Measurements from ENCODE around the gene THEM4.
"Not testable (repeated sequence)": the region's sequence is repeated elsewhere in the genome, so short reads cannot be mapped to it uniquely, and the experiment has no call there.

The THEM4 gene

DNA sequence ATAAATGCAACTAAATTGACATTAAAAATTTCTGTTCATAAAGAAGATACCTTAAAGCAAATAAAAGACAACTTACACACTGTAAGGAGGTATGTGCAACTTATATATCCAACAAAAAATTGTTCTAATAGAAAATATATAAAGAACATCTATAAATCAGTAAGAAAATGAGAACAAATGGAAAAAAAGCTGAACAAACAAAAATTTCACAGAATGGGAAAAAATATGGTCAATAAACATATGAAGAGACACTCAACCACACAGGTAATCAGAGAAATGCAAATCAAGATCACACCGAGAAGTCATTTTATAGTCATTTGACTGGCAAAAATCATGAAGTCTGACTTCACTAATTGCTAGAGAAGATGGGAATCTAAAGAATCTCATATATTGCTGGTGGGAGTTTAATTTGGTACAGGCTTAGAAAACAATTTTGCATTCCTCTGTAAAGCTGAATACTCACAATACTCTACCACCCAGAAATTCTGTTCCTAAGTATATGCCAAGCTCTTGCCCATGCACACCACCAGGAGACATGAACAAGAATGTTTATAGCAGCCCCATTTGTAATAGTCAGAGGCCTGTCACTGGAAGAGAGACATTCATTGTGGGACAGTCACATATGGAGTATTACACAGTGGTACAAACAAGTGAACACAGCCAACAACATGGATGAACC is 33.8 kb downstream of the THEM4 start:
- TF ChIP-seq JUND (IDR thresholded peaks at IDR 0.05; ENCODE audit: low read depth), result no peak
- in situ Hi-C loops (cut with HindIII; ENCODE audit: low pct_unique_long_range_greater_than_20kb, low sequenced_read_pairs), result no loop called here
- no peak for DNase-seq (ENCODE audit: low read depth in 1 of 2, low spot score in 1 of 2)

DNA sequence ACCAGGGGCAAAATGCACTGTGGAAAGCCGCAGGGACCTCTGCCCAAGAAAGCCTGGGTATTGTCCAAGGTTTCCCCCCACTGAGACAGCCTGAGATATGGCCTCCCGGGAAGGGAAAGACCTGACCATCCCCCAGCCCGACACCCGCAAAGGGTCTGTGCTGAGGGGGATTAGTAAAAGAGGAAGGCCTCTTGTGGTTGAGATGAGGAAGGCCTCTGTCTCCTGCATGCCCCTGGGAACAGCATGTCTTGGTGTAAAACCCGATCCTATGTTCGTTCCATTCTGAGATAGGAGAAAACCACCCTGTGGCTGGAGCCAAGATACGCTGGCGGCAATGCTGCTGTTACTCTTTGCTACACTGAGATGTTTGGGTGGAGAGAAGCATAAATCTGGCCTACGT is 36.5 kb downstream of the THEM4 start:
- in situ Hi-C loops (cut with HindIII; ENCODE audit: low pct_unique_long_range_greater_than_20kb, low sequenced_read_pairs); DNase-seq (ENCODE audit: low read depth in 1 of 2, low spot score in 1 of 2): not testable (repeated sequence)

DNA sequence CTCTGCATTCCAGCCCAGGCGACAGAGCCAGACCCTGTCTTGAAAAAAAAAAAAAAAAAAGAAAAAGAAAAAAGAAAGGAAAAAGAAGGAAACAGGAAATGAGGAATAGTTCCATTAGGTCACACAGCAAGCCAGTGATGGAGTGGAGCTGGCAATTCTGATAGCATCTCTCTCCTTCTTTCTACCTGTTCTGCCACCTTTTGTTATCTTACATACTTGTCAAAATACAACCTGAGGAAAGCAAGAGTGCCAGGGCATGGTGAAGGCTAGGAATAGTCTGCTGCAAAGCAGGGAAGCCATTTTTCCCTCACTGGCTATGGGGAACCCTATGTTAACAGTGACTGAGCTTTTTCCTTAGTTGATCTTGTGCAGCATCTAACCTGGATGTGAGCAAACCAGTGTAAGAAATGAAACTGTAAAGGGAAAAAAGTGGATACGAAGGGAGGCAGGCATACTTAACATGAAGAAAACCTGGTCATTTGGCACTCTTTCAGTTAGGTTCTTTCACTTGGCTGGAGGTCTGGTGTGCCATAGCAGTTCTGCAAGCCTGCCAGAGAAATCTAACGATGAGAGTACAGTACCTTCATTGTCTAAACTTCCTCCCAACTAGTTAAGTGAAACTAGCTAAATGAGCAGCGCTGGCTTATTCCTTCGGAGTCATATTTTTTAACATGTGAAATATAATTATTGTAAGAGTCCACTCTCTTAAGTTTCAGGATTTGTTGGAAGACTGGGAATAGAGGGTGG is 37.9 kb downstream of the THEM4 start:
- TF ChIP-seq JUND (IDR thresholded peaks at IDR 0.05; ENCODE audit: low read depth), result no peak
- in situ Hi-C loops (cut with HindIII; ENCODE audit: low pct_unique_long_range_greater_than_20kb, low sequenced_read_pairs), result no loop called here
- peak; percentile 61 to 76 for DNase-seq (ENCODE audit: low read depth in 1 of 2, low spot score in 1 of 2)

DNA sequence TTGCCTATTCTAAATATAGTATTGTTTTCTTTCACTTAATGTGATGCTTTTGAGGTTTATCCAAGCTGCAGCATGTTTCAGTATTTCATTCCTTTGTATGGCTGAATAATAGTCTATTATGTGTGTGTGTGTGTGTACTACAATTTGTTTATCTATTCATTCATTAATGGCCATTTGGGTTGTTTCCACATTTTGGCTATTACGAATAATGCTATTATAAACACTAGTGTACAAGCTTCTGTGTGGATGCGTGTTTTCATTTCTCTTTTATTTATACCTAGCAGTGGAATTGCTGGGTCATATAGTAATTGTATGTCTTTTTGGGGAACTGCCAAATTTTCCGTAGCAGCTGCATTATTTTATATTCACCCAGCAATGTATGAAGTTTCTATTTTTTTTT is 40.8 kb downstream of the THEM4 start:
- no peak for DNase-seq (ENCODE audit: low read depth in 1 of 2, low spot score in 1 of 2)
- in situ Hi-C loops (cut with HindIII; ENCODE audit: low pct_unique_long_range_greater_than_20kb, low sequenced_read_pairs), result no loop called here
- TF ChIP-seq JUND (IDR thresholded peaks at IDR 0.05; ENCODE audit: low read depth), result no peak

DNA sequence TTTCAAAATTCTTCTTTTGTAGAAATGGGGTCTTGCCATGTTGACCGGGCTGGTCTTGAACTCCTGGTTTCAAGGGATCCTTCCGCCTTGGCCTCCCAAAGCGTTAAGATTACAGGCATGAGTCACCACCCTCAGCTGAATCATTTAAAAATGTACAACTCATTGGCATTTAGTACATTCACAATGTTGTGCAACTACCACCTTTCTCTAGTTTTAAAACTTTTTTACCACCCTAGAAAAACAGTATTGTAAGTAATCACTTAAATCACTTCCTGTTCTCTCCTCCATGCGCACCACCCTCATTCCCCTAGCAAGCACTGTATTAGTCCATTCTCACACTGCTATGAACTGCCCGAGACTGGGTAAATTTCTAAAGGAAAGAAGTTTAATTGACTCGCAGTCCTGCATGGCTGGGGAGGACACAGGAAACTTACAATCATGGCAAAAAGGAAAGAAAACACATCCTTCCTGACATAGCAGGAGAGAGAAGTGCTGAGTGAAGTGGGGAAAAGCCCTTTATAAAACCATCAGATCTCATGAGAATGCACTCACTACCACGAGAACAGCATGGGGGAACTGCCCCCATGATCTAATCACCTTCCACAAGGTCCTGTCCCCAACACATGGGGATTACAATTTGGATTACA is 41.4 kb downstream of the THEM4 start:
- in situ Hi-C loops (cut with HindIII; ENCODE audit: low pct_unique_long_range_greater_than_20kb, low sequenced_read_pairs), result no loop called here
- DNase-seq (ENCODE audit: low read depth in 1 of 2, low spot score in 1 of 2), result no peak
- TF ChIP-seq JUND (IDR thresholded peaks at IDR 0.05; ENCODE audit: low read depth), result no peak

DNA sequence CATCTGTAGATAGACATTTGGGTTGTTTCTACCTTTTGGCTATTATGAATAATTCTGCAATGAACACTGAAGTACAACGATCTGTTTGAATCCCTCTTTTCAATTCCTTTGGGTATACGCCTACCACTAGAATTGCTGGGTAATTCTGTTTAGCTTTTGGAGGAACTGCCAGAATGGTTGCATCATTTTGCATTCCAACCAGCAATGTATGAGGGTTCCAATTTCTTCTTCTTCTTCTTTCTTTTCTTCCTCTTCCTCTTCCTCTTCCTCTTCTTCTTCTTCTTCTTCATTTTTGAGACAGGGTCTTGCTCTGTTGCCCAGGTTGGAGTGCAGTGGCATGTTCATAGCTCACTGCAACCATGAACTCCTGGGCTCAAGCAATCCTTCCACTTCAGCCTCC is 42.0 kb downstream of the THEM4 start:
- no peak for TF ChIP-seq JUND (IDR thresholded peaks at IDR 0.05; ENCODE audit: low read depth)
- no peak for DNase-seq (ENCODE audit: low read depth in 1 of 2, low spot score in 1 of 2)
- in situ Hi-C loops (cut with HindIII; ENCODE audit: low pct_unique_long_range_greater_than_20kb, low sequenced_read_pairs), result no loop called here

DNA sequence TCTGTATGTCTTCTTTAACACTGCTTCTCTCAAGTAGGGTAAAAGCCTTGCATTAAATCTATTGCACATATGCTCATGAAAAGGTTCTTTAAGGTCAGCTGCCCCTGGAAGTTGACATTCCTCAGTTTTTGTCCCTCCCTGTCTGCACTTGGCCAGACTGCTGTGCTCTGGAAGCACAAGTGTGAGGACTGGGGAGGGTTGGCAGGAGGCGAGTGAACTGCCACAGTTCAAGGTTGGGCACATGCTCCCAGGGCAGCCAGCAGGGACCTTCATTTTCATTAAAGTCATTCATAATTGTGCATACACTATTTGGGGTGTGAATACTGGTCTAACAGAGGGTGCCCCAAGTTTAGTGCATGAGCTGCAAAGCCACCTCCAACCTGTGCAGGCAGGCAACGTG is 44.9 kb downstream of the THEM4 start:
- no peak for TF ChIP-seq JUND (IDR thresholded peaks at IDR 0.05; ENCODE audit: low read depth)
- no peak for DNase-seq (ENCODE audit: low read depth in 1 of 2, low spot score in 1 of 2)
- in situ Hi-C loops (cut with HindIII; ENCODE audit: low pct_unique_long_range_greater_than_20kb, low sequenced_read_pairs), result no loop called here

DNA sequence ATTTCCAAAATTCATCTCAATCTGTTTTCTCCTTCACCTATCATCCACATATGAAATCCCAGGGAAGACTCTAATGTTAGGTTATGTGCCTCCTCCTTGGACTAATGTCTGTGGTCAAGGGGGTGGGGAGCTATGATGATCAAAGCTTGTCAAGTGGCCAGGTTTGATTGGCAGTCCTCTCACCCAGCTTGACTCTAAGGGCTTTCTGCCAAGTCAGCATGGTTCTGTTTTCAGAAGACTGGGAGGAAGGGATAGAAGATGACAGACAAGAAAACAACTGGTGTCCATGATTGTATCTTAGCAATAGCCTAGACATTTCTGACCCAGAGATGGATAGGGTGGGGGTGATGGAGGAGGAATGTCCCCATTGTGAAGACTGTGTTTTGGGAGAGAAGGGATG is 46.7 kb downstream of the THEM4 start:
- in situ Hi-C loops (cut with HindIII; ENCODE audit: low pct_unique_long_range_greater_than_20kb, low sequenced_read_pairs), result no loop called here
- TF ChIP-seq JUND (IDR thresholded peaks at IDR 0.05; ENCODE audit: low read depth), result no peak
- no peak for DNase-seq (ENCODE audit: low read depth in 1 of 2, low spot score in 1 of 2)

DNA sequence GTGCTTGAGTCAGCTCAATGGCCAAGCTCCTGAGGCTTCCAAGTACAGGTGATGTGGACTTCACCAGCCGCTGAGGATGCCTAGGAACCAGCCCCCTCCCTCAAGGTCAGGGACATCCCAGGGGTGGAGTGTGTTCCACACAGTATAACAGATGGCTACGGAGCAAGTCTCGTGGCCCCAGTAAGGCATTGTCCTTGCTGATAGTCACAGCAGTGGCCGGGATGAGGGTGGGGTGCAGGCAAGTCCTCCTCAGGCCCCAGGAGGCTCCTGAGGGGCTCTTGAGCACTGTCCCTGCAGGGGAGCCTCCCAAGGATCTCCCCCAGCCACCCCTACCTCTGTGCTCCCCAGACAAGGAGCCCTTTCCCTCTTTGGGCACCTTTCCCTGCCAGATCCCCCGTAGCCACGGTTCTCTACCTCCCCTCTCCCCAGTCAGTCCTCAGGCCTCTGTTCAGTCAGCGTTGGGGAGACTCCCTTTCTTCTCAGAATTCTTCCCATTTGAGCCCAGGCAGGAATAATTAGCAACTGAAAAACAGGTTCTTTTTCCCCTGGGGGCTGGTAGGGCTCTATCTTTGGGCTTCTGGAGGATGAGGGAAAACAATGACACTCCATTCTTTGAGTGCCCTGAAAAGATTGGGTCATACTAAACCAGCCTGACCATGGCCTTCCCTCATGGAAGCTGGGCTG is 48.7 kb downstream of the THEM4 start:
- in situ Hi-C loops (cut with HindIII; ENCODE audit: low pct_unique_long_range_greater_than_20kb, low sequenced_read_pairs), result no loop called here
- TF ChIP-seq JUND (IDR thresholded peaks at IDR 0.05; ENCODE audit: low read depth), result no peak
- DNase-seq (ENCODE audit: low read depth in 1 of 2, low spot score in 1 of 2), result peak in 1 of 2 experiments; percentile 40

DNA sequence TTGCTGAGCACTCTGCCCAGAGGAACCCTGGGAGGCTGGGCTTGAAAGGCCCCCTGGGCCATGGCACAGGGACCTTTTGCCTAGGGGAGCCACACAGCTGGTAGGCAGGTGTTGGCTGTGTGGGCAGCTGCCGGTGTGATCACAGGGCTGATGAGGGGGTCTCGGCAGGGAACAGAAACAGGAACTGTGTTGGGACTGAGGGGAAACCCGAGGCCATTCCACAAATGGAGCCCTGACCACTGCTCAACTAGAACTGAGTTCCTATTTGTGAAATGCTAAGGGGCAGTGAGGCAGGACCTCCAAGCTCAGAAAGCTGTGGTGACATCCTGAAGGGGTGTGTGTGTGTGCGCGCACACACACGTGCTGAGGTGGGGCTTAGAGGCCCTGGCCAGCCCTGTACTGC is 49.4 kb downstream of the THEM4 start:
- no peak for DNase-seq (ENCODE audit: low read depth in 1 of 2, low spot score in 1 of 2)
- no peak for TF ChIP-seq JUND (IDR thresholded peaks at IDR 0.05; ENCODE audit: low read depth)
- in situ Hi-C loops (cut with HindIII; ENCODE audit: low pct_unique_long_range_greater_than_20kb, low sequenced_read_pairs), result no loop called here

DNA sequence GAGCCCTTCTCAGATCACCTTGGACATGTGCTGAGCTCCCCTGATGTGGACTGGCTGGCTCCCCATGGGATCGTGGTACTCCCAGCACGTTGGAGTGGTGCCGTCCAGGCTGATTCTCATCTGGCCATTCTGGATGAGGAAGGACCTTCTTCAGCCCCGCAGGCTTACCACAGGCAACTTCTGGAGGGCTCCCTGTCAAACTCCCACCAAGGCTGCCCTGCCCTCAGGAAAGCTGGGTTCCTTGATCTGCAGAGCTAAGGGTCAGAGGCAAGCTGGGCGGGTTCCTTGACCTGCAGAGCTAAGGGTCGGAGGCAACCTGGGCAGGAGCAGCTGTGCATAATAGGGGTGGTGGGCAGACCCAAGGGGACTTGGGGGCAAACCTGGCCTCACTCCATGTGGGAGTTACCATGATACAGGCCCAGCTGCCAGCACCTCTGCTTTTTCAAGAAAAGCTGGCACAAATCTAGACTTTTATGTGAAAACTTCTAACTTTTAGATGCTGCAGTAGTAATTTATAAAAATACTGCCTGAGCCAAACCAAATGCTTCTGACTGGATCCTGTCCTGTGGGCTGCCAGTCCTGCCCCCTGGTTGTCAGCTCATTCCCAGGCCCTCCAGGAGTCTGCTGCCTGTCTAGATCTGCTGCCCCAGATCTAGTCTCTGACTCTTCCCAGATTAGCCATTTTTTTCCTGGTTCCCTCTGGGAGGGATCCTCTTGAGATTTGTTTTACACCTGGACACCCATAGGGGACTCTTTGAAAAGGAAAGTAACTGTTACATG is 50.2 kb downstream of the THEM4 start:
- in situ Hi-C loops (cut with HindIII; ENCODE audit: low pct_unique_long_range_greater_than_20kb, low sequenced_read_pairs), result no loop called here
- no peak for TF ChIP-seq JUND (IDR thresholded peaks at IDR 0.05; ENCODE audit: low read depth)
- DNase-seq (ENCODE audit: low read depth in 1 of 2, low spot score in 1 of 2), result no peak

DNA sequence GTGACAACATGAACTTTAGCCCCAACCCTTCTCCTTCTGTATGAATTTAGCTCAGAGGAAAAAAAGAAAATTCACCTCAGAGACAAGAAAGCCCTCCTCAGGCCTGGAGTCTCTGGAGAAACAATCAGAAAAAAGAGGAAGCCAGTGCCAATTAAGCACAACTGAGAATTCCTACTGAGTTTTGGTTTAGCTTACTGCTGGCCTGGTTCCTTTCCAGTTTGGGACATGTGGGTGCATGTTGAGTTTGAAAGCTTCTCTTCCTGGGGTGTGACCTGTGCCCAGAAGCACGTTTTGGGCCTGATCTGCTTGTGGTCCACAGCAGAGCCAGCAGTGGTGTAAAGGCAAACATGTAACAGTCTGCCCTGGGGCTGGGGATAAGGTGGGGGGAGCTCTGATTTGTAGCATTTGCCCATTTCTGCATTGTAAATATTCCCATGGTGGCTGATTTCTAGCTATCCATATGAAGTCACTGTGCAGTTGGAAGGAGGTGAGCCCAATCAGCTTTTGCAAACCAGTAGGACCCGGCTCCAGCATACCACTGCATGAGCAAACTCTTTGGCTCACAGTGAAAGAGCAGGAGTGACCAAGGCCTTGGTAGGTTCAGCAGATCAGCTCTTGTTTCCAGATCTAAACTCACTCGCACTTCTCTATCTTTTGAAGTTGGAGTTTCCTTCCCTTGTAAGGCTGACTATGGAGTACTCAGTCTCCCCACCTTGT is 51.1 kb downstream of the THEM4 start:
- no peak for TF ChIP-seq JUND (IDR thresholded peaks at IDR 0.05; ENCODE audit: low read depth)
- no peak for DNase-seq (ENCODE audit: low read depth in 1 of 2, low spot score in 1 of 2)
- in situ Hi-C loops (cut with HindIII; ENCODE audit: low pct_unique_long_range_greater_than_20kb, low sequenced_read_pairs), result no loop called here

Measured in T47D (cell line).